GM18907 (cell line): ENCODE data around the gene NAGK.
"Not testable (repeated sequence)": the region's sequence is repeated elsewhere in the genome, so short reads cannot be mapped to it uniquely, and the experiment has no call there.

Source experiments
- ATAC-seq: cut with Tn5 transposase; IDR thresholded peaks from one replicate; pipeline ENCODE4 v1.9.1; 2021; ENCODE audit warnings: mild to moderate bottlenecking, moderate library complexity; ENCODE audit not compliant: unreplicated experiment

The NAGK gene

DNA sequence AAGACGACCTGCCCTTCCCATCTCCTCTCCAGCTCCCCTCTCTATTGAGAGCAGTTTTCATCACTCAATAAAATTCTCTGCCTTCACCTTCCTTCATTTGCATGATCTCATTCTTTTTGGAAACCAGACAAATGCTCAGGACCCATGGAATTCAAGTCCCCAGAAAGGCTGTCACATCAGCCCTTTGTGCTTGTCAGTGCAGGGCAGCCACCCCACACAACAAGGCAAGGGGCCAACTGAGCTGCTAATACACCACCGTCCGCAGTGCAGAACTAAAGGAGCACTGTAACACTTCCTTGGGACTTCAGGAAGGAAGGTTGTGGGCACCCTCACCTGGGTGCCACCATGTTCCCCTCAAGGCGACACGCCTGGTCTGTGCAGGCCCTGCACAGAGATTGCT lies 35.4 kb downstream of the NAGK start:
- no peak for ATAC-seq

DNA sequence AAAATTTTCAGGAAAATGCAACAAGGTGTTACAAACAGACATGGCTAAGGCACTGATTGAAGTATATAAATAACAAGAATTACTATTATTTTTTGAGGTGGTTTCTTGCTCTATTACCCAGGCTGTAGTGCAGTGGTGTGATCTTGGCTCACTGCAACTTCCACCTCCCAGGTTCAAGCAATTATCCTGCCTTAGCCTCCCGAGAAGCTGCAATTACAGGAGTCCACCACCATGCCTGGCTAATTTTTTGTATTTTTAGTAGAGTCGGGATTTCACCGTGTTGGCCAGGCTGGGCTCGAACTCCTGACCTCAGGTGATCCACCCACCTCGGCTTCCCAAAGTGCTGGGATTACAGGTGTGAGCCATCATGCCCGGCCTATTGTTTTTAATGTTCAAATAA lies 38.0 kb downstream of the NAGK start:
- not testable (repeated sequence) for ATAC-seq

DNA sequence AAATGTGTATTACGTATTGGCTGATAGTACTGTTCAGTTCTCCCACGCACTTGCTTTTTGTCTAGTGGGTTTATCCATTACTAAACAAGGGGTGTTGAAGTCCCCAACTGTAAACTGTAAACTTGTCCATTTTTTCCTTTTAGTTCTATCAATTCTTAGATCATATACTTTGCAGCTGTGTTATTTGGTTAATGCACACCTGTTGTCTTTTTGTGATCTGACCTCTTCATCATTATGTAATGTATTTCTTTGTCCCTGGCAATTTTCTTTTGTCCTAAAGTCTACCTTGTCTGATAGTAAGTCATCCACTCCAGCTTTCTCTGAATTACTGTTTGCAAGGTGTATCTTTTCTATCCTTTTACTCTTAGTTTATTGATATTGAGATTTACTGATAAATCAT lies 39.6 kb downstream of the NAGK start:
- ATAC-seq, result no peak

DNA sequence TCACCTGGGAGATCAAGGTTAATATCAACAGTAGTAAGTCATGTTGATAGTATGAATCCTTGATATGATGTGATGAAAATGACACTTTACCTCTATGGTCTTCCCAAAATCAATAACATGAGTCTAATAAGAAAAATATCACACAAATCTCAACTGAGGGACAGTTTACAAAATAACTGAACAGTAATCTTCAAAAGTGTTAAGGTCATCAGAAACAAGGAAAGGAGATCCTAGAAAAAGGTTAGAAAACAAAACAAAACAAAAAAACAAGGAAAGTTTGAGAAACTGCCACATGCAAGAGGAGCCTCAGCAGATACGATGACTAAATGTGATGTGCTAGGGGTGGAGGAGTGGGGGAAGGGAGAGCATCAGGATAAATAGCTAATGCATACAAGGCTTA lies 45.4 kb downstream of the NAGK start:
- ATAC-seq, result no peak

DNA sequence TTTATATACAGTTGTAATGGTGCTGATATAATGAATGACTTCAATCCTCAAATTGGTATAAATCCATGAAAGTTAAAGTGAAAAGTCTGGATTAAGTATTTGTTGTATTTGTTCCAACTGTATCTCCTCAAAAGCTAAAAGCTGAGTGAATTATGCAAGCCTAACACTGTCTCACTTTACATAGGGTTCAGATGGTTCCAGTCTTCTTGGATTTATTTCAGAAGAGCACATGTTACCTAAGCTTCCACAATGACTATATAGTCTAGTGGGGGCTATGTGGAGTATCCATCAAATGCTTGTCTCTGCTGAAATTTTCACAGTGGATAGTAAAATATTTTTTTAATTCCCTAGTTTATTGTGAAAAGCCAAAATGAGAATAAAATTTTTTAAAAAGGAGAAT lies 48.6 kb downstream of the NAGK start:
- ATAC-seq, result no peak

DNA sequence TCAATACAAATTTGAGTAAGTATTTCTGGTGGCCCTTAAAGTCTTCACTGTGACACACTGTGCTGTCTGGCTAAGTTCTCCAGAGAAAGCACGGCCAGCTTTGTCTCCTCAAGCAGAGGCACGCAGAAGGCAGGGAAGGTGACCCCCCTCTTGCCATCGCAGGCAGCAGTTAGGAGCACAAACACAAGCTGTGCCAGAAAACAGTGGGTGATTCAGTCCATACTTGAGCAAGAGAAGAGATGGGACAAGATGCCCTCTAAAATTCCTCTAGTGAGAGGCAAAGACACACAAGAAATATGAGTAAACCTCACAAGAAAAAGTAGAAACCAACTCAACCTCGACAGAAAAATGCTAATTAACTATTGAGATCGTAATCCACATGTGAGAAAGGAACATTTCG lies 51.7 kb downstream of the NAGK start:
- ATAC-seq, result no peak

DNA sequence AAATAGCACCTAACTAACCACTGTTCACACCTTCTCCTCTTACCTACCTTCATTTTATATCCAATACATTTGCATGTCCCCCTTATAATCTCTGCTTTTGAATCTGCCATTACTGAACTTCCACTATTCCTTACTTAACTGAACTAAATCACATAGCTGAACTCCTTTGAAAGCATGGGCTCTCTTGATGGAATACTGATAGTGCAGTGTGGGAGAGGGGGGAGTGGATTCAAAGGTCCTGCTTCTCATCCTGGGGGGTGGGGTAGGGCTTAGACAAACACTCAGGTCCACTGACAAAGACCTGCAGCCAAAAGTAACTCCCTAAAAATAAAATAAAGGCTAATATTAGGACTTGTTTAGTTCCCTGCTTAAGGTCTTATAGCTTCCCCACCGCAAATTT lies 53.0 kb downstream of the NAGK start:
- ATAC-seq, result no peak

DNA sequence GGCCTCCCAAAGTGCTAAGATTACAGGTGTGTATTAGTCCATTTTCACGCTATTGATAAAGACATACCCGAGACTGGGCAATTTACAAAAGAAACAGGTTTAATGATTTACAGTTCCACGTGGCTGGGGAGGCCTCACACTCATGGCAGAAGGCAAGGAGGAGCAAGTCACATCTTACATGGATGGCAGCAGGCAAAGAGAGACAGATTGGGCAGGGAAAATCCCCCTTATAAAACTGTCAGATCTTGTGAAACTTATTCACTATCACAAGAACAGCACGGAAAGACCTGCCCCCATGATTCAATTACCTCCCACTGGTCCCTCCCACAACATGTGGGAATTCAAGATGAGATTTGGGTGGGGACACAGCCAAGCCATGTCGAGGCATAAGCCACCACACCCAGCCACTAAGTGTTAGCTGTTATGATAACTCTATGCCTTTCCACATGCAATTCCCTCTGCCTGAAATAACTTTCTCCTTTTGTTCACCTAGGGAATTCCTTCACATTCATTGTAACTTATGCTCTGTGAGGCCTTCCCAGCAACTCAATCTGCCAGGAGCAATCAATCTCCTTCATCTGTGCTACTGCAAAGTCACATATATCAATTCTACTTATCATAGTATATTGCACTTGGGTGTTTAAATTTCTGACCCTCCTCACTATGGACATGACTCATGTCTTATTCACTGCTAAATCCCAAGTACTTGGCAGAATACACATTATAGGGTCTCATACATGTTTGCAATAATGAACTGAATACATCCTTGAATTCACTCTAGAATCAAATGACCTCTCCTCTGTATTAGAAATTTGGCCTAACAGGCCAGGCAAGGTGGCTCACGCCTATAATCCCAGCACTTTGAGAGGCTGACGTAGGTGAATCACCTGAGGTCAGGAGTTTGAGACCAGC lies 54.2 kb downstream of the NAGK start:
- no peak for ATAC-seq

DNA sequence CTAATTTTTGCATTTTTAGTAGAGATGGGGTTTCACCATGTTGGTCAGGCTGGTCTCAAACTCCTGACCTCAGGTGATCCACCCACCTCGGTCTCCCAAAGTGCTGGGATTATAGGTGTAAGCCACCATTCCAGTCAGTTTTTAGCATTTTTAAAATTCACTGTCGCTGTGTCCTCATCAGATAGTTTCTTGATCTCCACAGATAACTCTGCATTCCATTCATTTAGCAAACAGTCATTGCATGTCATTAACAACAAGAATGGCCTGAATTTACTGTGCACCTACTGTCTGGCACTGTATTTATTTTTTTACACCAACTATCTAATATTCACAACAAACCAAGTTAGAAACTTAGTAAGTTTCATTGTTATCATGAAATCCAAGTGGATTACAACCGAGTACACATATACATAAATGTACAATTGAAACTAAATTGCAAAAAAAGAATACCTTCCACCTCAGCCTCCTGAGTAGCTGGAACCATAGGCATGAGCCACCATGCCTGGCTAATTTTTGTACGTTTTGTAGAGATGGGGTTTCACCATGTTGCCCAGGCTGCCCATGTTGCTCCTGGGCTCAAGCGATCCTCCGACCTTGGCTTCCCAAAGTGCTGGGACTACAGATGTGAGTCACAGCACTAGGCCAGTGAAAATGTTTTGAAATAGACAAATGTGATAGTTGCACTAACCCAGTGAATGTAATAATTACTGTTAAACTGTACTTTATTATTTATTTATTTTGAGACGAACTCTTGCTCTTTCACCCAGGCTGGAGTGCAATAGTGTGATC lies 57.3 kb downstream of the NAGK start:
- no peak for ATAC-seq

DNA sequence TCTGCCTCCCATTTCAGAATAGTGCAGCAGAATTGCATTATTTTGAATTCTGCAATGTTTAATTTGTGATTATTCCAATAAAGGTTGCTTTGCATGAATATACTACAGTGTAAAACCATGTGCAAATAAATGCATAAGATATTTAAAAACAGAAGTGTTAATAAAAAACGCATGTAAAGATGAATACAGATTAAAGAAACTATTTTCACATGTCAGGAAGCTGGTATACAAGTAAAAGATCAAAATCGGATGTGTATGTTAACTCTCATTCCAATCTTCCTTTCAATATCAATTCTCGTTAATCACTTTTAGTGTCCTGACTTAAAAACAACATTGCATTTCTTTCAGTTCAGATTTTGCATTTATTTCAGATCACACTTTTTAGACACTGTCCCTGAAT lies 58.5 kb downstream of the NAGK start:
- ATAC-seq, result no peak
